ENCODE data around the gene ANKRD52. TPM values are rescaled to one million over a fixed set of nuclear protein-coding genes. Genes with fewer than 3 reads are reported as not detected.

Gene ANKRD52
- total RNA-seq, 1 donor from 2014 or later: 23.0 TPM

- DNase-seq: no peak
These were observed 20.6 kb downstream of the ANKRD52 start for GRCh38 chr12:56237552-56237951.

DNA sequence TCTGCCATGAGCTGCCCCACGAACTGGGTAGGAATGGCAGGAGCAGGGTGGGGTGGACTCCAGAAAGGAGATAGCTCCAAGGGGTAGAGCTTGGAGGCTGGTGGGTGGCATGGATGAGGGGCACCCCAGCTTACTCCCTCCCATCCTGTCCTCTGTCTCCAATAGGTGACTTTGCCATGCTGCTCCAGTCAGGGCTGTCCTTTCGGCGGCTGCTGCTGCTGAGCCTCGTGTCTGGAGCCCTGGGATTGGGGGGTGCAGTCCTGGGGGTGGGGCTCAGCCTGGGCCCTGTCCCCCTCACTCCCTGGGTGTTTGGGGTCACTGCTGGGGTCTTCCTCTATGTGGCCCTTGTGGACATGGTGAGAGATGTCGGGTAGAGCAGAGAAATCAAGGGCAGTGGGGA is 21.2 kb downstream of the ANKRD52 start:
- DNase-seq: no peak

- DNase-seq: no peak
These were observed 22.1 kb downstream of the ANKRD52 start for GRCh38 chr12:56236091-56236490.

DNA sequence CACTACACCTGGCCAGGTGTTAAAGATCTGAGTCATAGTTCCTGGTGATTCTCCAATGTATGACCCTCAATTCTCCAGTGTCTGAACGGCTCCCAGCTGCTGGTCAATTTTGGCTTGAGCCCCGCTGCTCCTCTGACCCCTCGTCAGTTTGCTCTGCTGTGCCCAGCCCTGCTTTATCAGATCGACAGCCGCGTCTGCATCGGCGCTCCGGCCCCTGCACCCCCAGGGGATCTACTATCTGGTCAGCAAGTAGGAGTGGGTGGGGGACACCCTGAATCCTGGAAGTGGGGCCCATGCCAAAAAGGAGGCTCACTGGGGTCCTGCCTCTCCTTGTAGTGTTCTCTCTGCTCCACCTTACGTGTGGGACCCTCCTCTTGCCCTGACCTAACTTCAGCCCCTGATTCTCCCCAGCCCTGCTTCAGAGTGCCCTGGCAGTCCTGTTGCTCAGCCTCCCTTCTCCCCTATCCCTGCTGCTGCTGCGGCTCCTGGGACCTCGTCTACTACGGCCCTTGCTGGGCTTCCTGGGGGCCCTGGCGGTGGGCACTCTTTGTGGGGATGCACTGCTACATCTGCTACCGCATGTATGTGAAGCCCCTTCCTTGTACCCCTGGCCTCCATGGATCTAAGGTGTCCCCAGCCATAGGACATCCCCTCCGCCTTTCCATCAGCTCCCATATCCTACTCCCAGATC is 23.3 kb downstream of the ANKRD52 start:
- DNase-seq: no peak

DNA sequence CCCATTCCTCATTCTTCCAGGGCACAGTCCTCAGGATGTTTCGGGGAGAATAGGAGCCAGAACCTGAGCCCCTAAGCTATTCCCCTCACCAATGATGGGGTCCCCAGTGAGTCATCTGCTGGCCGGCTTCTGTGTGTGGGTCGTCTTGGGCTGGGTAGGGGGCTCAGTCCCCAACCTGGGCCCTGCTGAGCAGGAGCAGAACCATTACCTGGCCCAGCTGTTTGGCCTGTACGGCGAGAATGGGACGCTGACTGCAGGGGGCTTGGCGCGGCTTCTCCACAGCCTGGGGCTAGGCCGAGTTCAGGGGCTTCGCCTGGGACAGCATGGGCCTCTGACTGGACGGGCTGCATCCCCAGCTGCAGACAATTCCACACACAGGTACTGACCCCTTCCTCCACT is 27.0 kb downstream of the ANKRD52 start:
- DNase-seq: no peak

GRCh38 chr12:56230432-56231183 is 27.6 kb downstream of the ANKRD52 start:
- DNase-seq: no peak

- no peak for DNase-seq
These were observed 28.2 kb downstream of the ANKRD52 start, which contains the start of gene SLC39A5 for GRCh38 chr12:56229916-56230431. Gene SLC39A5 (plus strand): TSS chr12:56230051. CDS start chr12:56231275, 1,224 bp downstream.

DNA sequence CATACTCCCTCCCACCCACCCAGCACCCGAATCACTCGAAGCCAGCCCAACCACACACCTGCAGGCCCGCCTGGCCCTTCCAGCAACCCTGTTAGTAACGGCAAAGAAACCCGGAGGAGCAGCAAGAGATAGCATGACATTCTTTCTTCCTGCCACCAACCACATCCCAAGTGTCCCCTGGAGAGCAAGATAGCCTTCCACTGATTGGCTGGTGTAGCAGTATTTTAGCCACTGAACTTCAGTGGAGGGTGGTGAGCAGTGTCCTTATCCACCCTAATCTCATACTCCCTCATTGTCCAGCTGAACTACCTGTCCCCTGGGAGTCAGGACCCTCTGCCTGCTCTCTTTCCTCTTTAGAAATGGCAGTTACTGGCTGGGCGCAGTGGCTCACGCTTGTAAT is 29.1 kb downstream of the ANKRD52 start:
- DNase-seq: no peak

- DNase-seq: no peak
These were observed 33.2 kb downstream of the ANKRD52 start for GRCh38 chr12:56224954-56225353.

DNA sequence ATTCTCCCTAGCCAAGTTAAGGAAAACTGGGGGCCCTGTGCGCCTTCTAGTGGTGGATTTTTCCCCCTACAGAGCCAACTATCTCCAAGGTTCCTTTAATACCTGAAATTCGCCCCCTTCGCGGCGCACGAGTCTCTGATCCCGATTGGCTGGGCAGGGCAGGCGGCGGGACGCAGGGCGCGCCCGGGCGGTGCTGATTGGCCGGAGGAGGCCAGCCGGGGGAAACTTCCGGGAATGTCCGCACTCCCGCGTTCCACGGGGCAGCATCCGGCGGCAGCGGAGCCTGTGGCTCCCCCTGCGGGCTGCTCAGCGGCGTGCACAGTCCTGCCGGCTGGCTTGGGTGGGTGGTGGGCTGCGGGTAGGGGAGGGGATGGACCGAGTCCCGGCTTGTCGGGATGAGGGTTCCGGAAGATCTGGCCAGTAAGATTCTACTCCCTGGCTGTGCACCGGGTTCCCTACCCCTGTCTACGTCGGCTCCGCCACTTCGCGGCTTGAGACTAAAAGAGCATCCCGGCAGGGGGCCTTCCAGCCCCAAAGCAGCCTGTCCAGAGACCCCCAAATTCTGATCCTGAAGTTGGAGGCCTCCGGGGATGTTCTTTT is 34.0 kb downstream of the ANKRD52 start, which contains the start of gene NABP2:
Gene NABP2, plus strand, starts transcription at position 241 of the 600 bp plus-strand sequence. CDS start 515 bp downstream, outside the sequence.
- DNase-seq: peak; percentile 99

GRCh38 chr12:56223571-56224101 is 34.5 kb downstream of the ANKRD52 start:
- DNase-seq: no peak

DNA sequence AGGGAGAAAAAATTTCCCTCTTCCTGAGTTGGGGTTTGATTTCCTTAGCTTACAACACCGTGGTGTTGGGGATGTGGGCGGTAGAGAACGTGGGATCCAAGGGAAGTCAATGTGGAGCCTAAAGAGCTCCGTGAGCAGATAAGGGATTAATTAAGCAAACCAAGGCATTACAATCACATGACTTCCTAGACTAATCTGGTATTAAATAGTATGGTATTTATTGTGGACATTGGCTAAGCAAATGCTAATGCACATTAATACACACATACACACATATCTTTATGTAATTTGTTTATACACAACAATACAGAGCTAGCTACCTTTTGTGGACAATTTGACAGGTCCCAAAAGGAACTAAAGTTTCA is 35.7 kb downstream of the ANKRD52 start:
- no peak for DNase-seq

- DNase-seq: peak; percentile 97
These were observed 36.2 kb downstream of the ANKRD52 start, which contains the start of gene RNF41 for GRCh38 chr12:56221757-56222530. Gene RNF41 (minus strand): TSS chr12:56221922. CDS start chr12:56214047, 7,875 bp downstream.

- DNase-seq: peak; percentile 59
These were observed 36.9 kb downstream of the ANKRD52 start for GRCh38 chr12:56221232-56221756.

GRCh38 chr12:56220611-56221231 is 37.5 kb downstream of the ANKRD52 start:
- peak; percentile 40 for DNase-seq

DNA sequence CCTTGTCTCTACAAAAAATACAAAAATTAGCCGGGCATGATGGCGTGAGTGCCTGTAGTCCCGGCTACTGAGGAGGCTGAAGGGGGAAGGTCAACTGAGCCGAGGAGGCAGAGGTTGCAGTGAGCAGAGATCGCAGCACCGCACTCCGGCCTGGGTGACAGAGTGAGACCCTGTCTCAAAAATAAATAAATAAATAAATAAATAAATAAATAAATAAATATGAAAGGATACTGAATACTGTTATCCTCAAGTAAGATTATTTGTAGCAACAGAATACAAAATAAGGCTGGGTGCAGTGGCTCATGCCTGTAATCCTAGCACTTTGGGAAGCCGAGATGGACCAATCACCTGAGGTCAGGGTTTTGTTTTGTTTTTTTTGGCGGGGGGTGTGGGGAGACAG is 38.3 kb downstream of the ANKRD52 start:
- no peak for DNase-seq

DNA sequence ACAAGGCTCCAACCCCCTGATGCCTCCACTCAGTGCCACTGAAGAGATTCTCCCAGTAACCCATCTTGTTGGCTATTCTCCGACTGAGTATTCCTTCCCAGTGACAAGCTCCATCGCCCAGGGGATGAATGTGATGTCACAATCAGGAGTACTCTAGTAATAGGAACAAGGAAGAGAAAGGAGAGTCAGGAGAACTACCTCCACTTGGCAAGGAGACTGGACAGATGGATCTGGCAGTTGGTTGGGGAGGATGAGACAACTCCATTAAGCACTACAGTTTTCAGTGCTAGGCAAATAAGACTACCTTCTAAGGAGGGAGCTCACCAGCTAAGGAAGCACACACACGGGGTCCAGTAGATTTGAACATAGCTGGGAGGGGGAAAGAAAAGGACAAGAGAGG is 41.7 kb downstream of the ANKRD52 start:
- no peak for DNase-seq

- no peak for DNase-seq
These were observed 44.3 kb downstream of the ANKRD52 start for GRCh38 chr12:56213878-56214277.

DNA sequence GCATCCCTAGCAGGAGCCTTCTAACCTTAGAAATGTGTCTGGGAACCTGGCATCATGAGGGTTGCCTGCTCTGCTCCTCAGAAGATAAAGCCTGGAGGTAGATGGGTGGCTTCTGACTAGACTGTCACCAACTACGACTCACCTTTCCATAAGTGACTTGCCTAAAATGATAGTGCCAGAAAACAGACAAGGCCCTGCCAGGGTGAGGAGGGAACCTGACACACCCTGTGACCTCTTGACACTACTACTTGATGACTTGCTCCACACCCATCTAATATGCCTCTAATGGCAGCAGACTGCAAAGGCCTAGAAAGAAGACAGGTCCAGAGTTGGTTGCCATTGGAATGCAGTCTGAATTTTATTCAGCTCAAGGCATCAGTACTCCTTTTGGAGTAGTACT is 45.8 kb downstream of the ANKRD52 start:
- no peak for DNase-seq

DNA sequence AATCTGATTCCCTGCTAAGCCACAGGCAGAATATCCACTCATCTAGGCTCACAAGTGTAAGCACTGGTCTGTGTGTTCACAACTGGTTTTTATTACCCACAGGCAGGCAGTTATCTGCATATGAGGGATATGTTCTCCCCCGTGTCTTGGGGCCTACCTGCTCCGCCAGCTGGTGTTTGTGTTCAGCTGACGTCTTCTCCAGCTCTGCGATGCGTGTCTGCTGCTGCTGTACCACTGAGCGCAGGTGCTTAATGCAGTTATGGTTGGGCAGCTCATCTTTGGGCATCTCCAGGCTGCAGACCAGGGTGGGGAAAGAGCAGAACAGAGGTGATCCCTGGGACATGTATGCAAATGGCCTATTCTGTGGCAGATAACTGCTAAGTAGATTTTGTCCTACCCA is 50.2 kb downstream of the ANKRD52 start:
- DNase-seq: no peak

DNA sequence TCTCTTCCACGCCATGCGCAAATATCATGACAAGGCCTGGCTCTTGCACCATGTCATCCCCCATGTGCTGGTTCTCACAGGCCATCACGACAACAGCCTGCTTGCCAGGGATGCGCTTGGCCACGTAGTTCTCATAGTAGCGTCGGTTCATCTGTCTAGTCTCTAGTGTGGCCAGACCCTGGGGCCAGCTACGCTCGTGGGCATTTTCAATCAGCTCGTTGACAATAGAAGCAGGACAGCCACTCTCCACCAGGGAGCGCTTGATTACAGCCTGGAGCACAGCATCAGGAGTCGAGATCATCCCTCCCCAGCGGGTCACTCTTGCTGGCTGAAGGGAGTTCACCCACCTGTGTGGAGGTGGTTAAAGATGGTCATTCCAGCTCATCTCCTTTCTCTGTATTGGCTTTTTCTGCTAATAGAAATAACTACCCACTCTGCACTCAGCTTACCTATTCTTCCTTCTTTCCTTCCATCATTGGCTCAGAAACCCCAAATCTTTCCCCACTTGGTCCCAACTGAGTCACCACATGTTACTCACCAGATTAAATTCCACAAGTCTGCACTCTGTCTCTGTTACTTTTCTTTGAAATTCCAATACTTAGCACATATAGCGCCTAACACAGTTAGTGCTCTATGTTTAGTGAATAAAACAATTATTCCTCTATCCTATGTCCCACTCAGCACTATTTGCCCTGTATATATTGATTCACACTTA is 51.6 kb downstream of the ANKRD52 start:
- peak; percentile 79 for DNase-seq
